ENCODE data around the gene STK32C.
"Not testable (repeated sequence)": the region's sequence is repeated elsewhere in the genome, so short reads cannot be mapped to it uniquely, and the experiment has no call there.

Gene STK32C

GRCh38 chr10:132167041-132167674 is 140.6 kb downstream of the STK32C start:
- DNase-seq (ENCODE audit: low read depth) = no peak

GRCh38 chr10:132166216-132166950 is 141.4 kb downstream of the STK32C start:
- DNase-seq (ENCODE audit: low read depth) = no peak

GRCh38 chr10:132165416-132165980 is 142.3 kb downstream of the STK32C start:
- no peak for DNase-seq (ENCODE audit: low read depth)

GRCh38 chr10:132164761-132165278 is 142.9 kb downstream of the STK32C start:
- no peak for DNase-seq (ENCODE audit: low read depth)

- no peak for DNase-seq (ENCODE audit: low read depth)
Observed at GRCh38 chr10:132163826-132164515, 143.8 kb downstream of the STK32C start.

- no peak for DNase-seq (ENCODE audit: low read depth)
Observed at GRCh38 chr10:132163278-132163765, 144.4 kb downstream of the STK32C start.

GRCh38 chr10:132162590-132163277 is 145.0 kb downstream of the STK32C start:
- no peak for DNase-seq (ENCODE audit: low read depth)

- DNase-seq (ENCODE audit: low read depth) = no peak
Observed at GRCh38 chr10:132162021-132162531, 145.7 kb downstream of the STK32C start.

GRCh38 chr10:132160834-132161622 is 146.7 kb downstream of the STK32C start:
- not testable (repeated sequence) for DNase-seq (ENCODE audit: low read depth)

- DNase-seq (ENCODE audit: low read depth) = not testable (repeated sequence)
Observed at GRCh38 chr10:132160231-132160630, 147.5 kb downstream of the STK32C start.

- not testable (repeated sequence) for DNase-seq (ENCODE audit: low read depth)
Observed at GRCh38 chr10:132159302-132160230, 148.2 kb downstream of the STK32C start.

GRCh38 chr10:132158823-132159222 is 148.9 kb downstream of the STK32C start:
- no peak for DNase-seq (ENCODE audit: low read depth)

- no peak for DNase-seq (ENCODE audit: low read depth)
Observed at GRCh38 chr10:132158122-132158741, 149.5 kb downstream of the STK32C start.

Data from activated T-helper 1 cell treated with Interleukin-2 at 50 U/mL for 16 hours (primary cell).